ENCODE data around the gene SNX5.

SNX5 gene

DNA sequence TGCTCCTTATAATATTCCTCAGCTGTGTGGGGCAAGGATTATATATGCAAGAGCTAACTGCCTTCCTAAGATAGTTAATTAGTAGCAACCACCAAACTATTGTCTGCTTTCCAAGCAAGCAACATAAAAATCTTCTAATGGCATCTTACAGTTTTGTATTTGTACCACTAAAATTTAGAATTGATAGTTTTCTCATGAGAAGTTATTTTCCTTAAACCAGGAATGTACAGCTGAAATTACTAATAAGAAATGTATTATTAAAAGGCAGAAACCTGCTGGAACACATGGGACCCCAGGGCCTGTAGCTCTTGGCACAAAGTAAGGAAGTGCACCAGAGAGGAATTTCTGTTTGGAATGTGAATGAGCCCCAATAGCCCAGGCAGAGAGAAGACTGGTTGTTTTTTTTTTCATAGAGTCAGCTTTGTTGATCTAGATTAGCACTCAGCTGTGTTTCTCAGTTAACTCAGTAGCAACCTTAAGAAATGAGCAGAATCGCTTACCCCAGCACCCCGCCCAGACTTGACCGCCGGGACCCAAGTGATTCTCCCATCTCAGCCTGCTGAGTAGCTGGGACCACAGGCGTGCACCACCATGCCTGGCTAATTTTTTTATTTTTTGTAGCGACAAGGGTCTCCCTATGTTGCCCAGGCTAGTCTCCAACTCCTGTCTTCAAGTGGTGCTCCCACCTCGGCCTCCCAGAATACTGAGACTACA is 2.9 kb upstream of the SNX5 start:
- Mint-ChIP-seq H3K27ac (peak overlapping the region; percentile 63), H3K36me3 (ENCODE audit: low read depth) (peaks cover 55% of the 10 kb centered on the region), H3K4me3 (peak overlapping the region; percentile 59), H3K9me3 (no peaks in the 10 kb centered on the region), H3K27me3 (no peaks in the 10 kb centered on the region), H3K4me1 (ENCODE audit: low read depth) (peaks cover 52% of the 10 kb centered on the region)
- intact Hi-C loops (cut with micrococcal nuclease): loop anchor here (2.0 kb wide), 1 partner anchor 13 kb away; no protein-coding TSS in a partner anchor

DNA sequence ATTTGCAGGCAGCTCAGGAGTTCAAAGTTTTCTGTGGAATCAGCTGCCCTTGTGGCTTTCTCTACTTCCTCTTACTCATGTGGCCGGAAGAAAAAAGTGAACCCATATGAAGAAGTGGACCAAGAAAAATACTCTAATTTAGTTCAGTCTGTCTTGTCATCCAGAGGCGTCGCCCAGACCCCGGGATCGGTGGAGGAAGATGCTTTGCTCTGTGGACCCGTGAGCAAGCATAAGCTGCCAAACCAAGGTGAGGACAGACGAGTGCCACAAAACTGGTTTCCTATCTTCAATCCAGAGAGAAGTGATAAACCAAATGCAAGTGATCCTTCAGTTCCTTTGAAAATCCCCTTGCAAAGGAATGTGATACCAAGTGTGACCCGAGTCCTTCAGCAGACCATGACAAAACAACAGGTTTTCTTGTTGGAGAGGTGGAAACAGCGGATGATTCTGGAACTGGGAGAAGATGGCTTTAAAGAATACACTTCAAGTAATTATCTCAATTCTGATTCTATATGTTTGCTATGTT is 1.4 kb upstream of the SNX5 start:
- peaks cover 49% of the 10 kb centered on the region for H3K36me3 Mint-ChIP-seq (ENCODE audit: low read depth)
- peak overlapping the region; percentile 98 for H3K27ac Mint-ChIP-seq
- H3K27me3 Mint-ChIP-seq: no peaks in the 10 kb centered on the region
- H3K4me3 Mint-ChIP-seq: peak overlapping the region; percentile 90
- peaks cover 62% of the 10 kb centered on the region for H3K4me1 Mint-ChIP-seq (ENCODE audit: low read depth)
- intact Hi-C loops (cut with micrococcal nuclease): loop anchor here (1.0 kb wide), 1 partner anchor 288 kb away; the partner anchor contains the start of gene RRBP1
- H3K9me3 Mint-ChIP-seq: no peaks in the 10 kb centered on the region

DNA sequence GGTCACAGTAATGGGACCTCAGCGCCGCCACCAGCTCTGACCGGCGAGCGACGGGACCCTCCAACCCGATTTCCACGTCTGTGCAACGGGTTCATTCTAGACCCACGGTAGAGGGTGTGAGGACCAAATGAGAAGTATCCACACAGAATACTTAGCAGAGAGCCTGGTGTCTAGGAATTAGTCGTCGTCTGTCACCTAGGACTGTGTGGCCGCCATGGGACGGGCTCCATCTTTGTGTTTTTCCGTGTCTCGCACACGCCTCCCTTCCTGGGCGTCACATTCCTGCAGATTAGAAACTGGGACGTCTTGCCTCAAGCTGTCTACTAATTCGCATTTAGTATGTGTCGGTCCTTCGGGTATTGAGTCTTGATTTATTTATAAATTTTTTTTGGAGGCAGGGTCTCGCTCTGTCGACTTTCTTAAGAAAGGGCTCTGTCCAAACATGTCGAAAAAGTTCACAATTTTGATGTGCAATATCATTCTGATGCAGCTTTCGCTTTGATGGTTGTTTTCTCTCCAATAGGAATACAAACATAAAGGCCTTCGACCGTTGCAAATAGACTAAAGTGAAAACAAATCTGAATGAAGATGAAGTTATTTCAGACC is 787 bp upstream of the SNX5 start:
- H3K4me3 Mint-ChIP-seq: peak overlapping the region; percentile 90
- peak overlapping the region; percentile 98 for H3K27ac Mint-ChIP-seq
- no peaks in the 10 kb centered on the region for H3K27me3 Mint-ChIP-seq
- H3K9me3 Mint-ChIP-seq: no peaks in the 10 kb centered on the region
- peaks cover 49% of the 10 kb centered on the region for H3K36me3 Mint-ChIP-seq (ENCODE audit: low read depth)
- H3K4me1 Mint-ChIP-seq (ENCODE audit: low read depth): peaks cover 63% of the 10 kb centered on the region
- intact Hi-C loops (cut with micrococcal nuclease): loop anchor here (1.0 kb wide), 1 partner anchor 287 kb away; the partner anchor contains the start of gene RRBP1

DNA sequence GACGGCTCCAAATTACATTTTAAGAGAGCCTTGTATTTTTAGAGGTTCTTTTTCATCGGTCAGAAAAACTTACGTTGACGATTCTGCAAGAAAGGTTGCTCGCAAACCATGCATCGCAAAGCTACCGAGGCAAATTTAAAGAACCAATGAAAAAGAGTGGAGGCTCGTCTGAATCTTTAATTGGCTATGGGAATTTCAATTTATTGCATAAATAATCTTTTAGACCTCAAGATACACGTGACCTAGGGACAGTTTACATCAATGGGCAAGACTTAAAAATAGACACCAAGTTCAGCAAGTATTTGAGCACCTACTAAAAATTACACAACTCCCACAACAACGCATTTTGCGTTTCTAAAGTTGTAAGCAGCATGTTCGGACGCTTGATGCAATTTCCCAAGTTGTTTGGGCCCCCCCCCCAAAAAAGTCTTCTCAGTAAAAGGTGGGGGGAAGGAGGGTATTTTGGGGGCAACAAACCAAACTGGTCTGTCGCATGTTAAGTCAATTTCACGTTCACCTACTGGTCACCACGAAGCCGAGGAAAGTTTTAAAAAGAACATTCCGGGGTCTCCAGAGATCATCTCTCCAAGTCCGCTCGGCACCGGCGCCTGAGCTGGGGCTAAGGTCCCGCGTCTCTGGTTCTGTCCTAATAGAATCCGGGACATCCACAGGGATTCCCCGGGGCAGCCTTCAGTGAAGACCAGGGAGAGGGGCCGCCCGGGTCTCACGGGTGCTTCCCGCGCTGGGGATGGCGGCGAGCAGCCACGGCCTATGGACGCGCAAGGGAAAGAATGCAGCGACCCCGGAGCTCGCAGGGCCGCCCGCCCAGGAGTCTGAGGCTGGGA is 851 bp downstream of the SNX5 start:
- Mint-ChIP-seq H3K27ac (peak overlapping the region; percentile 98), H3K9me3 (no peaks in the 10 kb centered on the region), H3K27me3 (no peaks in the 10 kb centered on the region), H3K4me3 (peak overlapping the region; percentile 90), H3K36me3 (ENCODE audit: low read depth) (peaks cover 59% of the 10 kb centered on the region), H3K4me1 (ENCODE audit: low read depth) (peaks cover 58% of the 10 kb centered on the region)
- intact Hi-C loops (cut with micrococcal nuclease): no loop called here

DNA sequence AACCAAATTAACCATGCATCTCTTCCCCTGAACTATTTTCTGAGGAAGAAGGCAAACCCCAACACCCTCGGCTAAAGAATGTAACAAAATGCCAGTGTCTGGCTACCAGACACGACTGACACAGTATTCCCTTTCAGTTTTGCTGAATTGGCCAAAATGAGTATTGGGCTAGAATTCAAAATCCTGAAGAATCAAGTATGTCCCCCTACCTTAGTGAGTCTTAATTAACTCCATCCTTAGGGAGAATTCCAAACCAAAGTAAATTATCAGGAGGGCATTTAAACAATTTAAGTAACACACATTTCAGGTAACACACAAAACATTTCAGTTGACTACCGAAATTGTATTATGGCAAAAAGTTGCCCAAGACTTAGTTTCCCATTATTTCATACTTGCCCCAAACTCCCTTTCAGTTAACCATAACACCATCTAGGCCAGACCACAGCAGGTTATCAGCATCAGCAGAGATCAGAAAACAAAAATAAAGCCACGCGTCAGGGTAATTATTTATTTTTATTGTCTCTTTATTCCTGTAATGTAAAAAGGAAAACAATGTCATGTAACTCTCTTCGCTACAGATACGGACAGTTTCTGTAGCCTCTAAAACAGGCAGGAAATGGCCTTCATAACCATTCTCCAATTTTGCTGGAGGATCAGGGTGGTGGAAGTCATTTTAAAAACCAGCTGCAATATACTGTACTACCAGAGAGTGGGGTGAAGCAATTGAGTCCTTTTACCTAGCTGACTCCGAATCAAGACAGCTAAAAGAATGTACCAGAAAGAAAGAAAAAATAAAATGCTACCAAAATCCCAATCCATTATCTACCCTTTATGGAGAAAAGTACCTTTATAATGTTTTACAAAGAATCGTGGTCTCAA is 1.9 kb downstream of the SNX5 start:
- H3K36me3 Mint-ChIP-seq (ENCODE audit: low read depth): peaks cover 61% of the 10 kb centered on the region
- no peaks in the 10 kb centered on the region for H3K9me3 Mint-ChIP-seq
- peak overlapping the region; percentile 90 for H3K4me3 Mint-ChIP-seq
- H3K27ac Mint-ChIP-seq: peak overlapping the region; percentile 98
- intact Hi-C loops (cut with micrococcal nuclease): no loop called here
- peaks cover 62% of the 10 kb centered on the region for H3K4me1 Mint-ChIP-seq (ENCODE audit: low read depth)
- no peaks in the 10 kb centered on the region for H3K27me3 Mint-ChIP-seq

DNA sequence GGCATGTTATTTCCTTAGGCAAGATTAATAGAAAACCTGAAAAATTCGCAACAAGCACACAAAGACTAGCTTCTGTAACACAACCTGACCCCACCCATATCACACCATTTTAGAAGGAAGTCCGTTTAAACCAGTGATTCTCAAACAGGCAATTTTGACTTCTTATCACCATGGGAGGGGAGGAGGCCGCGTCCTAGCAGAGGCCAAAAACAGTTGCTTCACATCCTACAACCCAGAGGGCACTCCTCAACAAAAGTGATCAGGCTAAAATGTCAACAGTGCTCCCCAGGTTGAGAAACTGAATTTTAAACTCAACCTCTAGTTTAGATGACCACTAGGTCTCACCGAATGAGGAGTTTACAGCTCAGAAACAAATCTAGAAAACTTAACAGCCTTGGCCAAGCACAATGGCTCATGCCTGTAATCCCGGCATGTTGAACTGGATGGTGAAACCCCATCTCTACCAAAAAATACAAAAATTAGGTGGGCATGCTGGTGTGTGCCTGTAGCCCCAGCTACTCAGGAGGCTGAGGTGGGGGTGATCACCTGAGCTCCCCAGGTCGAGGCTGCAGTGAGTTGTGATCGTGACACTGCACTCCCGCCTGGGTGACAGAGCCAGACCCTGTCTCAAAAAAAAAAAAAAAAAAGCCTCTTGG is 3.4 kb downstream of the SNX5 start:
- Mint-ChIP-seq H3K4me1 (ENCODE audit: low read depth) (peaks cover 74% of the 10 kb centered on the region), H3K4me3 (peak overlapping the region; percentile 90), H3K9me3 (no peaks in the 10 kb centered on the region), H3K36me3 (ENCODE audit: low read depth) (peaks cover 72% of the 10 kb centered on the region), H3K27me3 (no peaks in the 10 kb centered on the region), H3K27ac (peak overlapping the region; percentile 98)
- intact Hi-C loops (cut with micrococcal nuclease): loop anchor here (1.0 kb wide), 1 partner anchor 49 kb away; no protein-coding TSS in a partner anchor

DNA sequence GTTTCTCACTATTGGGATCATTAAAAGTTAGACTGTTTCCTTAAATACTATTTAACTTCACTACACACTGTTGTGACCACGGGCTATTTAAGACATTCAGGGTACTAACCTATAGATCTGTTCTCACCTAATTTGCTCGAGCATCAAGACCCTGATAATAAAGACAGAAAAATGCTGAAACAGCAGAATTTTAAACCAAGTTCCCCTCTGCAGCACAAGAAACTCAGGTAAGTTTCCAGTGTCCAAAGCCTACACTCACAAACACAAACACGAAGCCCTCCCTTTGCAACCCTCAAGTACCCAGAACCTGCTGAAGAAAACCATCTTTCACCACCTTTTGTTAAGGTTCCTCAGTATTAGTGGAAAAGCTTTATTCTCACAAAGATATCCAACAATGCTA is 4.0 kb downstream of the SNX5 start:
- peak overlapping the region; percentile 98 for H3K27ac Mint-ChIP-seq
- no peaks in the 10 kb centered on the region for H3K9me3 Mint-ChIP-seq
- intact Hi-C loops (cut with micrococcal nuclease): loop anchor here (1.0 to 5.0 kb wide), 3 partner anchors 13 to 173 kb away; partner anchors contain the start of genes KAT14 and PET117
- H3K27me3 Mint-ChIP-seq: no peaks in the 10 kb centered on the region
- peaks cover 75% of the 10 kb centered on the region for H3K4me1 Mint-ChIP-seq (ENCODE audit: low read depth)
- H3K4me3 Mint-ChIP-seq: peak overlapping the region; percentile 90
- H3K36me3 Mint-ChIP-seq (ENCODE audit: low read depth): peaks cover 78% of the 10 kb centered on the region

DNA sequence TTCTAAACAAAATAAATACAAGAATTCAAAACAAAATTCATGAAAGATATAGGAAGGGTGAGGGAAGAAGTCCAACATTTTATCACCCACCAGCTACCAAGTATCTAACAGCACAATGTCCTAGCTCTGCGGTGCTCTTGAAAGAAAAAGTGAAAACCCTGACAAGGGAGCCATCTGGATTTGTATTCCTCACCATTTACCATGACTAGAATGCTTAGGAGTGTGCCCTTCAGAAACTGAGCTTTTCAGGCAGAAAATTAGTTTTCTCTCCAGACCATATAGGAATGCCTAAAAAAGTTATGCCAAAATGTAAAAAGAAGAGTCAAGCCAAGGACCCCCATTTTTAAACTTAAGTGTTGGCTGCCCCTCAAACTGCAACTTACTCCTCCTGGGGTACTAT is 4.5 kb downstream of the SNX5 start:
- Mint-ChIP-seq H3K4me3 (no peak overlapping the region), H3K4me1 (ENCODE audit: low read depth) (peaks cover 78% of the 10 kb centered on the region), H3K9me3 (no peaks in the 10 kb centered on the region), H3K27ac (peak overlapping the region; percentile 98), H3K36me3 (ENCODE audit: low read depth) (peaks cover 79% of the 10 kb centered on the region), H3K27me3 (no peaks in the 10 kb centered on the region)
- intact Hi-C loops (cut with micrococcal nuclease): loop anchor here (1.0 to 5.0 kb wide), 2 partner anchors 13 to 173 kb away; partner anchors contain the start of genes KAT14 and PET117

DNA sequence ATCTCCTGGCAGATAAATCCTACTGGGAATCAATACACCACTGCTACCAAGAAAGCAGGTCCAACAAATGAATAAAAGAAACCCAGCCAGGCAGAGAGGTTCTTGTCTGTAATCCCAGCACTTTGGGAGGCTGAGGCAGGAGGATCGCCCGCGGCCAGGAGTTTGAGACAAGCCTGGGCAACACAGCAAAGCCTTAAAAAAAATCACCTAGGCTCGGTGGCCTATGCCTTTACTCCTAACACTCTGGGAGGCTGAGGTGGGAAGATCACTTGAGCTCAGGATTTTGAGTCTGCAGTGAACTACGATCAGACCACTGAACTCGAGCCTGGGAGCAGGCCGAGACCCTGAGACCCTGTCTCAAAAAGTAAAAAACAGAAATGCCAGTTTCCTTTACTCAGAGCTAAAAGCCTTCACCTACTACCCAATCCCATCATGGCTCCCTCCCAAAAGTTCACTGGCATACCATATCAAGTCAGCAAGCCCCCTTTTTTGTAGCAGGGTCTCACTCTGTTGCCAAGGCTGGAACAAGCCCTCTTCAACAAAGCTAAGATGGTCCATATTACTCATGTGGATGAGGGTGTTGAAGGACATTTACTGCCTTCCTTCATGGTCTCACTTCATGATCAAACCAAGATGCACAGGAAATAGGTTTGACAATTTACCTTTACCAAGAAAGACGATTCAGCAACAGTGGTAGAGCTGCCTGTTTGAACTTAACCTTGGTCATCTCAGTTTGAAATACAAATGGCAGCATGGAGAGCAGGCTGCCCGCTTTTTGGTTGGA is 5.3 kb downstream of the SNX5 start:
- H3K4me1 Mint-ChIP-seq (ENCODE audit: low read depth): peaks cover 85% of the 10 kb centered on the region
- peak overlapping the region; percentile 13 for H3K4me3 Mint-ChIP-seq
- peaks cover 71% of the 10 kb centered on the region for H3K36me3 Mint-ChIP-seq (ENCODE audit: low read depth)
- intact Hi-C loops (cut with micrococcal nuclease): loop anchor here (5.0 kb wide), 1 partner anchor 174 kb away; the partner anchor contains the start of genes KAT14 and PET117
- no peaks in the 10 kb centered on the region for H3K9me3 Mint-ChIP-seq
- H3K27ac Mint-ChIP-seq: peak overlapping the region; percentile 98
- no peaks in the 10 kb centered on the region for H3K27me3 Mint-ChIP-seq

DNA sequence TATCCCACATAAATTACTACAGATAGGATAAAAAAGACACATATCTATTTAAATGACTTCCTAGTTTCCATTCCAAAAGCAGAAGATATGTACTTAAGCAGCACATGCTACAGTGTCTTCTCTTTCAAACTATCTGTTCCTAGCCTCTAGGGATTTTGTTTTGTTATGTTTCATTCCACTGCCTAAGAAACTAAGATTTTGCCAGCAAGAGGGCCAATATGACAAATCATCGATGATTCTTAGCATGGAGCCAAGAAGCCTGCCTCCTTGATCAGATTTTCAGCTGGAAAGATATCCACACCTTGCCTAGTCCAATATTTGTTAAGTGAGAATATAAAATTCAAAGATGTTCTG is 7.0 kb downstream of the SNX5 start:
- intact Hi-C loops (cut with micrococcal nuclease): loop anchor here (5.0 kb wide), 1 partner anchor 176 kb away; the partner anchor contains the start of genes KAT14 and PET117
- Mint-ChIP-seq H3K27ac (peak overlapping the region; percentile 98), H3K36me3 (ENCODE audit: low read depth) (peaks cover 57% of the 10 kb centered on the region), H3K9me3 (no peaks in the 10 kb centered on the region), H3K4me3 (no peak overlapping the region), H3K27me3 (no peaks in the 10 kb centered on the region), H3K4me1 (ENCODE audit: low read depth) (peaks cover 84% of the 10 kb centered on the region)

DNA sequence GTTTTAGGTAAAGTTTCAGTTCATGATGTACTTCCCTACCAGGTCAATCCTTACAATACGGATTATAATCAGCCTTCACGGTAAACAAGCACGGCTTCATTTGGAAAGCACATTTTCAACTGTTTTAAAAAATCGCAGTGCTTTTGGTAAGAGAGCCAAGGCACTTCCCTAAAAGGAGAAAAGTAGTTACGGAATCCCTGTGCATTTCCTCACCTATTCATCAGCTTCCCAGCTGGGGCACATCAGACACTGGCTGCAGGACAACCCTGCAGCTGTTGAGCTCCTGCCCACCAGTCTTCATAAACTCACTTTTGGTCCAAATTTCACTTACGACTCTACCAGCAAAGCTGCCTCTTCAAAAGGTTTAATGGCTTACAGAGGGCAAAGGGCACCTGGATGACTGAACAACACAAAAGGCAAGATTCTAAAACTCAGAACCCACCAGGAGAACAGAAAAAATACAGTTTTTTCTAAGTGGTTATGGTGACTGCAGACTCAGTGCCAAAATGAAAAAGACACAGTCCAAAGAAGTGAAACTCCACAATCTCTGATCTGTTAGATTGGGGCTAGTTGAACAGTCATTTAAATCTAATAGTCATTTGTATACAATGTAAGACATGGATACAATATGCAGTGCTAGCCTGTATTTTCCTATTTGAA is 7.5 kb downstream of the SNX5 start:
- H3K36me3 Mint-ChIP-seq (ENCODE audit: low read depth): peaks cover 57% of the 10 kb centered on the region
- peak overlapping the region; percentile 30 for H3K4me3 Mint-ChIP-seq
- H3K4me1 Mint-ChIP-seq (ENCODE audit: low read depth): peaks cover 83% of the 10 kb centered on the region
- H3K27ac Mint-ChIP-seq: peak overlapping the region; percentile 98
- intact Hi-C loops (cut with micrococcal nuclease): loop anchor here (5.0 kb wide), 1 partner anchor 176 kb away; the partner anchor contains the start of genes KAT14 and PET117
- H3K27me3 Mint-ChIP-seq: no peaks in the 10 kb centered on the region
- no peaks in the 10 kb centered on the region for H3K9me3 Mint-ChIP-seq

All from dendritic cell treated with granulocyte-macrophage colony-stimulating factor and Interleukin-4, amounts not matched to agents 40 ng/mL and 50 ng/mL, for 4 days (primary cell).